Lower leg skin (tissue), 3 donors: ENCODE measurements around the gene DCBLD1.

ENCODE experiments used
- POLR2A ChIP-seq, 2 donors: fragments of 450-650 bp; IDR thresholded peaks; one replicate each; pipeline ENCODE4 v1.6.1; 2016 to 2017; ENCODE audit warnings: antibody characterized with exemption in 2 of 2, mild to moderate bottlenecking in 1 of 2, moderate library complexity in 1 of 2
- TF ChIP-seq, protein P1 (sequence below), 3 donors: fragments of 450-650 bp; IDR thresholded peaks; one replicate each; pipeline ENCODE4 v1.5.1; 2016; ENCODE audit warnings: antibody characterized with exemption in 3 of 3, mild to moderate bottlenecking in 3 of 3, moderate library complexity in 2 of 3

DNA sequence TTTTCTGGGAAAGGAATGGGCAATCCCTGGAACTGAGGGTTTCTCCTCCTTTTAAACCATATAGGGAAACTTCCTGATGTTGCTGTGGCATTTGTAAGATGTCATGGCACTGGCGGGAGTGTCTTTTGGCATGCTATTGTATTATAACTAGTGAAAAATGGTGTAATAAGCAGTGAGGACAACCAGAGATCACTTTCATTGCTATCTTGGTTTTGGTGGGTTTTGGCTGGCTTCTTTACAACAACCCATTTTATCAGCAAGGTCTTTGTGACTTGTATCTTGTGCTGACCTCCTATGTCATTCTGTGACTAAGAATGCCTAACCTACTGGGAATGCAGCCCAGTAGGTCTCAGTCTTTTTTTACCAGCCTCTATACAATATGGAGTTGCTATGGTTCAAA is 9.1 kb upstream of the DCBLD1 start:
- TF ChIP-seq, protein P1, sequence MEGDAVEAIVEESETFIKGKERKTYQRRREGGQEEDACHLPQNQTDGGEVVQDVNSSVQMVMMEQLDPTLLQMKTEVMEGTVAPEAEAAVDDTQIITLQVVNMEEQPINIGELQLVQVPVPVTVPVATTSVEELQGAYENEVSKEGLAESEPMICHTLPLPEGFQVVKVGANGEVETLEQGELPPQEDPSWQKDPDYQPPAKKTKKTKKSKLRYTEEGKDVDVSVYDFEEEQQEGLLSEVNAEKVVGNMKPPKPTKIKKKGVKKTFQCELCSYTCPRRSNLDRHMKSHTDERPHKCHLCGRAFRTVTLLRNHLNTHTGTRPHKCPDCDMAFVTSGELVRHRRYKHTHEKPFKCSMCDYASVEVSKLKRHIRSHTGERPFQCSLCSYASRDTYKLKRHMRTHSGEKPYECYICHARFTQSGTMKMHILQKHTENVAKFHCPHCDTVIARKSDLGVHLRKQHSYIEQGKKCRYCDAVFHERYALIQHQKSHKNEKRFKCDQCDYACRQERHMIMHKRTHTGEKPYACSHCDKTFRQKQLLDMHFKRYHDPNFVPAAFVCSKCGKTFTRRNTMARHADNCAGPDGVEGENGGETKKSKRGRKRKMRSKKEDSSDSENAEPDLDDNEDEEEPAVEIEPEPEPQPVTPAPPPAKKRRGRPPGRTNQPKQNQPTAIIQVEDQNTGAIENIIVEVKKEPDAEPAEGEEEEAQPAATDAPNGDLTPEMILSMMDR (IDR thresholded peaks at IDR 0.05): no peak
- TF ChIP-seq POLR2A (IDR thresholded peaks at IDR 0.05): no peak
